IMR-90 (cell line): ENCODE data around the gene SOST. TPM values are rescaled to one million over a fixed set of nuclear protein-coding genes. Genes with fewer than 3 reads are reported as not detected.

Experiments
- ATAC-seq: fragments of 200-7000 bp; cut with Tn5 transposase; 2 replicates; pipeline ENCODE4 v1.9.1; 2020; ENCODE audit warnings: low read depth, mild to moderate bottlenecking, moderate library complexity
- BruUV-seq: library from RNA; stranded (reverse); fragments of 400-500 nt; replicated peaks from 2 replicates; lab custom pipeline; 2021; lab: Mats Ljungman, UMichigan
- CTCF ChIA-PET: fragments of 300-600 bp; formaldehyde crosslinking; extraction: SDS; loops from one replicate; lab custom pipeline; 2021; ENCODE audit warnings: antibody characterized with exemption; lab: Yijun Ruan, JAX
- POLR2A ChIA-PET: fragments of 300-600 bp; sonication (Branson Sonifier 250); formaldehyde crosslinking; loops from one replicate; lab custom pipeline; 2022; ENCODE audit warnings: antibody characterized with exemption; ENCODE audit not compliant: unreplicated experiment; lab: Charles Lee
- DNase-seq: peaks from one replicate; pipeline ENCODE4 v3.0.0; 2013
- H2AFZ ChIP-seq: replicated peaks from 2 replicates; pipeline ENCODE3; 2013; ENCODE audit warnings: low read length, mild to moderate bottlenecking; ENCODE audit not compliant: poor library complexity
- H2AK5ac ChIP-seq: 2 replicates; pipeline ENCODE4 v1.6.1; 2013; ENCODE audit warnings: low read depth, low read length, inconsistent platforms
- H2AK9ac ChIP-seq: replicated peaks from 2 replicates; pipeline ENCODE3; 2013; ENCODE audit warnings: mild to moderate bottlenecking, low read depth, low read length, moderate library complexity; ENCODE audit not compliant: poor library complexity
- H2BK120ac ChIP-seq: 2 replicates; pipeline ENCODE4 v1.6.1; 2013; ENCODE audit warnings: low read depth, low read length, inconsistent platforms
- H2BK15ac ChIP-seq: 3 replicates; pipeline ENCODE4 v1.6.1; 2013; ENCODE audit warnings: low read depth, low read length, inconsistent platforms
- H2BK20ac ChIP-seq: 2 replicates; pipeline ENCODE4 v1.6.1; 2013; ENCODE audit warnings: low read depth, mild to moderate bottlenecking, inconsistent platforms, low read length, moderate library complexity
- H2BK5ac ChIP-seq: 2 replicates; pipeline ENCODE4 v1.6.1; 2013; ENCODE audit warnings: mild to moderate bottlenecking, low read depth, low read length, inconsistent platforms; ENCODE audit not compliant: poor library complexity, severe bottlenecking
- H3K14ac ChIP-seq: replicated peaks from 2 replicates; pipeline ENCODE4 v1.6.1; 2013; ENCODE audit warnings: low read depth, low read length, inconsistent platforms
- H3K18ac ChIP-seq: 2 replicates; pipeline ENCODE4 v1.6.1; 2013; ENCODE audit warnings: low read depth, low read length, control low read depth
- H3K23ac ChIP-seq: 2 replicates; pipeline ENCODE4 v1.6.1; 2013; ENCODE audit warnings: low read depth, low read length, inconsistent platforms
- H3K27ac ChIP-seq: 2 replicates; pipeline ENCODE4 v1.5.1; 2013; ENCODE audit warnings: mild to moderate bottlenecking, control low read depth, low read length; ENCODE audit not compliant: insufficient read depth
- H3K27me3 ChIP-seq: 2 replicates; pipeline ENCODE4 v1.6.1; 2013; ENCODE audit warnings: low read length; ENCODE audit not compliant: control insufficient read depth, insufficient read depth
- H3K36me3 ChIP-seq: 2 replicates; pipeline ENCODE4 v1.6.1; 2013; ENCODE audit warnings: low read length, mixed read lengths; ENCODE audit not compliant: control insufficient read depth, insufficient read depth
- H3K4ac ChIP-seq: 2 replicates; pipeline ENCODE4 v1.6.1; 2013; ENCODE audit warnings: low read depth, low read length, inconsistent platforms
- H3K4me1 ChIP-seq: 2 replicates; pipeline ENCODE4 v1.6.1; 2013; ENCODE audit warnings: low read length, mixed read lengths; ENCODE audit not compliant: control insufficient read depth, insufficient read depth
- H3K4me2 ChIP-seq: 2 replicates; pipeline ENCODE4 v1.6.1; 2013; ENCODE audit warnings: low read depth, mild to moderate bottlenecking, control low read depth, low read length, moderate library complexity
- H3K4me3 ChIP-seq: 2 replicates; pipeline ENCODE4 v1.5.1; 2013; ENCODE audit warnings: low read depth, mild to moderate bottlenecking, control low read depth, low read length, moderate library complexity; ENCODE audit not compliant: insufficient read depth
- H3K56ac ChIP-seq: 2 replicates; pipeline ENCODE4 v1.6.1; 2013; ENCODE audit warnings: low read length, inconsistent platforms; ENCODE audit not compliant: insufficient read depth; ENCODE audit errors: extremely low read depth
- H3K79me1 ChIP-seq, 2 experiments: 2 replicates each; pipeline ENCODE4 v1.6.1; 2013; ENCODE audit warnings: low read length in 2 of 2, inconsistent platforms in 1 of 2, low read depth in 1 of 2
- H3K9ac ChIP-seq: 2 replicates; pipeline ENCODE4 v1.6.1; 2013; ENCODE audit warnings: low read depth, low read length, control low read depth
- H3K9me1 ChIP-seq: 2 replicates; pipeline ENCODE4 v1.6.1; 2013; ENCODE audit warnings: low read length, inconsistent platforms; ENCODE audit not compliant: insufficient read depth
- H3K9me3 ChIP-seq: 2 replicates; pipeline ENCODE4 v1.6.1; 2013; ENCODE audit warnings: low read length; ENCODE audit not compliant: control insufficient read depth, insufficient read depth
- H4K20me1 ChIP-seq: 2 replicates; pipeline ENCODE4 v1.6.1; 2013; ENCODE audit warnings: low read length, inconsistent platforms; ENCODE audit not compliant: insufficient read depth
- H4K5ac ChIP-seq: 2 replicates; pipeline ENCODE4 v1.6.1; 2013; ENCODE audit warnings: mild to moderate bottlenecking, low read depth, low read length, control low read depth
- H4K8ac ChIP-seq, 2 experiments: 2 replicates each; pipeline ENCODE4 v1.6.1; 2013; ENCODE audit warnings: low read depth in 2 of 2, low read length in 2 of 2, control low read depth in 1 of 2, inconsistent platforms in 1 of 2
- H4K91ac ChIP-seq: 2 replicates; pipeline ENCODE4 v1.6.1; 2013; ENCODE audit warnings: low read depth, low read length, inconsistent platforms; ENCODE audit not compliant: insufficient read depth
- BHLHE40 ChIP-seq: fragments of 150-350 bp; IDR thresholded peaks from 2 replicates; pipeline ENCODE4 v1.6.1; 2016; ENCODE audit warnings: mild to moderate bottlenecking, low read depth, low read length
- CEBPB ChIP-seq: IDR thresholded peaks from 2 replicates; pipeline ENCODE4 v1.6.1; 2012; ENCODE audit warnings: low read depth, low read length, improper control_type of control experiment
- CHD1 ChIP-seq: IDR thresholded peaks from 2 replicates; pipeline ENCODE4 v1.6.1; 2012; ENCODE audit warnings: low read depth, low read length, improper control_type of control experiment
- FOS ChIP-seq: fragments of 150-350 bp; IDR thresholded peaks from 2 replicates; pipeline ENCODE4 v1.6.1; 2016; ENCODE audit warnings: low read depth, low read length
- MAFK ChIP-seq: IDR thresholded peaks from 2 replicates; pipeline ENCODE4 v1.6.1; 2012; ENCODE audit warnings: low read depth, low read length, improper control_type of control experiment
- MAZ ChIP-seq: IDR thresholded peaks from 2 replicates; pipeline ENCODE4 v1.6.1; 2012; ENCODE audit warnings: low read depth, mild to moderate bottlenecking, low read length, improper control_type of control experiment, moderate library complexity, borderline replicate concordance
- MXI1 ChIP-seq: IDR thresholded peaks from 2 replicates; pipeline ENCODE4 v1.6.1; 2012; ENCODE audit warnings: low read depth, mild to moderate bottlenecking, low read length, moderate library complexity, borderline replicate concordance
- NFE2L2 ChIP-seq: fragments of 150-350 bp; IDR thresholded peaks from 2 replicates; pipeline ENCODE4 v1.6.1; 2016; ENCODE audit warnings: low read depth, mild to moderate bottlenecking, low read length
- POLR2A ChIP-seq: IDR thresholded peaks from 2 replicates; pipeline ENCODE4 v1.6.1; 2012; ENCODE audit warnings: mild to moderate bottlenecking, low read depth, low read length
- RAD21 ChIP-seq: IDR thresholded peaks from 2 replicates; pipeline ENCODE4 v1.6.1; 2012; ENCODE audit warnings: low read length, improper control_type of control experiment
- RCOR1 ChIP-seq: IDR thresholded peaks from 2 replicates; pipeline ENCODE4 v1.6.1; 2012; ENCODE audit warnings: mild to moderate bottlenecking, low read length, improper control_type of control experiment; ENCODE audit not compliant: insufficient replicate concordance
- RFX5 ChIP-seq: IDR thresholded peaks from 2 replicates; pipeline ENCODE4 v1.8.0; 2012; ENCODE audit warnings: low read depth, mild to moderate bottlenecking, low read length, moderate library complexity
- SMC3 ChIP-seq: fragments of 150-350 bp; IDR thresholded peaks from 2 replicates; pipeline ENCODE4 v1.6.1; 2016; ENCODE audit warnings: low read depth, mild to moderate bottlenecking, antibody characterized with exemption, low read length, moderate library complexity
- WGBS, 2 experiments: methylation state at CpG; one replicate each; pipeline versions ENCODE4 v1.1.5 to v1.1.7; 2013; ENCODE audit warnings: missing lambda C conversion rate in 2 of 2; ENCODE audit not compliant: insufficient read length in 1 of 2; ENCODE audit errors: extremely low coverage in 2 of 2; 5-methylcytosine and 5-hydroxymethylcytosine counted together
- dilution Hi-C: fragments of 300-500 bp; cut with HindIII; formaldehyde crosslinking; loops from one replicate; pipeline ENCODE4 v1.14.3; 2018; ENCODE audit warnings: low sequenced_read_pairs; ENCODE audit not compliant: unreplicated experiment
- in situ Hi-C: fragments of 300-500 bp; cut with MboI; formaldehyde crosslinking; loops from 3 replicates; pipeline ENCODE4 v1.14.3; 2019; ENCODE audit warnings: low sequenced_read_pairs, inconsistent platforms, mixed read lengths
- intact Hi-C: fragments of 100-400 bp; cut with micrococcal nuclease; formaldehyde crosslinking; loops from 2 replicates; pipeline ENCODE4 v1.10.0; 2022
- polyA plus RNA-seq, 3 experiments: library from polyadenylated mRNA; depleted of rRNA; stranded (reverse); fragments of >200 nt; gene quantifications; 2 replicates each; pipeline ENCODE4 v1.2.3, GENCODE V29; 2012; ENCODE audit warnings: low replicate concordance in 1 of 3
- total RNA-seq: library from RNA; depleted of rRNA; stranded (reverse); fragments of >200 nt; gene quantifications from 2 replicates; pipeline ENCODE4 v1.2.3, GENCODE V29; 2012
- TF ChIP-seq, protein P1 (sequence below): fragments of 150-350 bp; IDR thresholded peaks from 2 replicates; pipeline ENCODE4 v1.6.1; 2017; ENCODE audit warnings: mild to moderate bottlenecking, antibody characterized with exemption, low read length, low read depth
- TF ChIP-seq, protein P2 (sequence below): conservative IDR thresholded peaks from 2 replicates; pipeline ENCODE4 v1.5.1; 2012; ENCODE audit warnings: mild to moderate bottlenecking, low read depth, low read length, improper control_type of control experiment
- TF ChIP-seq, protein P3 (sequence below): fragments of 150-350 bp; IDR thresholded peaks from 2 replicates; pipeline ENCODE4 v1.6.1; 2016; ENCODE audit warnings: low read depth, mild to moderate bottlenecking, low read length, moderate library complexity, borderline replicate concordance

The SOST gene
- total and polyA plus RNA-seq, 2 of the 4 experiments (the other 2 are of a cell fraction): not detected

DNA sequence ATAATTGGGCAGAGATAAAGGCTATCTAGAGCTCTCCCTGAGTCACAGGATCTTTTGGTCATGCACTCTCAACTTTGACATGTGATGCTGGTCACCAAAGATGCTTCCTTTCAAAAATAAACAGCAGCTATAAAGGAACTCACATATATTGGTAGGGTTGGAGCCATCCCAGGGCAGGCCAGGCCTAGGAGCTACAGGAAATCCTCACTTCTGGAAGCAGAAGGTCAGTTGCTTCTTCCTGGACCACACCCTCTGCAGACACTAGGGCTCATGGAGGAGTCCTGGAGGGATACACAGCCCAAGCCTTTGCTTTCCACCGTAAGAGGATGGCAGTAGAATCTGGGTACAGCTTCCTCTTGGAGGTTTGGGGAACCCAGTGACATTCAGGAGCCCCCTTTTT is 24.6 kb downstream of the SOST start:
- Histone ChIP-seq H4K8ac (peak overlapping the region; percentile 21 to 32; a peak in 3 of 4 replicates), H3K4me2 (no peak overlapping the region), H4K20me1 (no peaks in the 10 kb centered on the region), H3K4me1 (peaks cover 15% of the 10 kb centered on the region), H2AK9ac (no peak overlapping the region), H3K9ac (no peak overlapping the region), H3K79me1 (no peaks in the 10 kb centered on the region), H3K18ac (peak overlapping the region; percentile 61; the same call in 1 of the 2 replicates), H3K4ac (peak overlapping the region; percentile 56), H3K27ac (no peak overlapping the region), H4K5ac (peak overlapping the region; percentile 51; the same call in 1 of the 2 replicates), H3K9me3 (no peaks in the 10 kb centered on the region), H2AK5ac (peak overlapping the region; percentile 76; the same call in 1 of the 2 replicates), H3K36me3 (no peaks in the 10 kb centered on the region), H2BK120ac (peak overlapping the region; percentile 89), H3K56ac (0 out of 2 replicates have a peak overlapping the region, but pooled peaks have one; percentile 6), H3K23ac (0 out of 2 replicates have a peak overlapping the region, but pooled peaks have one; percentile 13), H3K14ac (peak overlapping the region; percentile 83), H3K9me1 (0 out of 2 replicates have a peak, but pooled peaks cover 5% of the 10 kb centered on the region), H2BK5ac (peak overlapping the region; percentile 84), H4K91ac (peak overlapping the region; percentile 56; the same call in 1 of the 2 replicates), H3K4me3 (no peak overlapping the region), H3K27me3 (no peaks in the 10 kb centered on the region), H2BK20ac (peak overlapping the region; percentile 62), H2BK15ac (peak overlapping the region; percentile 90; the same call in 1 of the 3 replicates), H2AFZ (peak overlapping the region; percentile 25)
- in situ Hi-C loops: no loop called here
- peak; percentile 30; the same call in 1 of the 2 replicates for ATAC-seq
- POLR2A ChIA-PET: no interaction called here
- intact Hi-C loops: no loop called here
- WGBS, 2 experiments: no CpG with 5 or more reads among the region's 1 CpG
- TF ChIP-seq, protein P1, sequence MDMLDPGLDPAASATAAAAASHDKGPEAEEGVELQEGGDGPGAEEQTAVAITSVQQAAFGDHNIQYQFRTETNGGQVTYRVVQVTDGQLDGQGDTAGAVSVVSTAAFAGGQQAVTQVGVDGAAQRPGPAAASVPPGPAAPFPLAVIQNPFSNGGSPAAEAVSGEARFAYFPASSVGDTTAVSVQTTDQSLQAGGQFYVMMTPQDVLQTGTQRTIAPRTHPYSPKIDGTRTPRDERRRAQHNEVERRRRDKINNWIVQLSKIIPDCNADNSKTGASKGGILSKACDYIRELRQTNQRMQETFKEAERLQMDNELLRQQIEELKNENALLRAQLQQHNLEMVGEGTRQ: no peak
- no peak for TF ChIP-seq RFX5
- no peak for TF ChIP-seq POLR2A
- no peak for TF ChIP-seq NFE2L2
- TF ChIP-seq BHLHE40: no peak
- no peak for TF ChIP-seq SMC3
- no peak for TF ChIP-seq CEBPB
- no peak for TF ChIP-seq CHD1
- TF ChIP-seq RCOR1: no peak
- no peak for TF ChIP-seq RAD21
- TF ChIP-seq, protein P2, sequence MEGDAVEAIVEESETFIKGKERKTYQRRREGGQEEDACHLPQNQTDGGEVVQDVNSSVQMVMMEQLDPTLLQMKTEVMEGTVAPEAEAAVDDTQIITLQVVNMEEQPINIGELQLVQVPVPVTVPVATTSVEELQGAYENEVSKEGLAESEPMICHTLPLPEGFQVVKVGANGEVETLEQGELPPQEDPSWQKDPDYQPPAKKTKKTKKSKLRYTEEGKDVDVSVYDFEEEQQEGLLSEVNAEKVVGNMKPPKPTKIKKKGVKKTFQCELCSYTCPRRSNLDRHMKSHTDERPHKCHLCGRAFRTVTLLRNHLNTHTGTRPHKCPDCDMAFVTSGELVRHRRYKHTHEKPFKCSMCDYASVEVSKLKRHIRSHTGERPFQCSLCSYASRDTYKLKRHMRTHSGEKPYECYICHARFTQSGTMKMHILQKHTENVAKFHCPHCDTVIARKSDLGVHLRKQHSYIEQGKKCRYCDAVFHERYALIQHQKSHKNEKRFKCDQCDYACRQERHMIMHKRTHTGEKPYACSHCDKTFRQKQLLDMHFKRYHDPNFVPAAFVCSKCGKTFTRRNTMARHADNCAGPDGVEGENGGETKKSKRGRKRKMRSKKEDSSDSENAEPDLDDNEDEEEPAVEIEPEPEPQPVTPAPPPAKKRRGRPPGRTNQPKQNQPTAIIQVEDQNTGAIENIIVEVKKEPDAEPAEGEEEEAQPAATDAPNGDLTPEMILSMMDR: no peak
- no peak for TF ChIP-seq MAFK
- no peak for TF ChIP-seq MXI1
- TF ChIP-seq, protein P3, sequence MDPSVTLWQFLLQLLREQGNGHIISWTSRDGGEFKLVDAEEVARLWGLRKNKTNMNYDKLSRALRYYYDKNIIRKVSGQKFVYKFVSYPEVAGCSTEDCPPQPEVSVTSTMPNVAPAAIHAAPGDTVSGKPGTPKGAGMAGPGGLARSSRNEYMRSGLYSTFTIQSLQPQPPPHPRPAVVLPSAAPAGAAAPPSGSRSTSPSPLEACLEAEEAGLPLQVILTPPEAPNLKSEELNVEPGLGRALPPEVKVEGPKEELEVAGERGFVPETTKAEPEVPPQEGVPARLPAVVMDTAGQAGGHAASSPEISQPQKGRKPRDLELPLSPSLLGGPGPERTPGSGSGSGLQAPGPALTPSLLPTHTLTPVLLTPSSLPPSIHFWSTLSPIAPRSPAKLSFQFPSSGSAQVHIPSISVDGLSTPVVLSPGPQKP: no peak
- TF ChIP-seq FOS: no peak
- no peak for TF ChIP-seq MAZ
- dilution Hi-C loops: no loop called here
- no TSS peak for BruUV-seq
- CTCF ChIA-PET: interaction anchor here (0.8 to 1.0 kb wide), 2 partner anchors 9 to 26 kb away, joined by 3 read pairs; no protein-coding TSS in a partner anchor
- no peak for DNase-seq
